SU-DHL-6 (cell line): ENCODE data around the gene MED20.

ENCODE experiments used
- H2AFZ ChIP-seq: fragments of 200-600 bp; sonication (generic); 2 replicates; pipeline ENCODE4 v1.6.1; 2014; ENCODE audit warnings: low read depth, mild to moderate bottlenecking, moderate library complexity, mixed read lengths, antibody characterized with exemption, low read length; ENCODE audit not compliant: severe bottlenecking
- H3F3A ChIP-seq: fragments of 200-600 bp; shearing (Covaris generic); 2 replicates; pipeline ENCODE4 v1.6.0; 2016; ENCODE audit warnings: antibody characterized with exemption, mild to moderate bottlenecking; ENCODE audit not compliant: insufficient read depth
- H3K27ac ChIP-seq: fragments of 200-600 bp; sonication (generic); 2 replicates; pipeline ENCODE4 v1.5.1; 2016; ENCODE audit warnings: low read depth, mild to moderate bottlenecking, low read length, moderate library complexity, mixed read lengths
- H3K27me3 ChIP-seq: fragments of 200-600 bp; sonication (generic), shearing (Covaris generic); 2 replicates; pipeline ENCODE4 v1.6.0; 2014; ENCODE audit warnings: mild to moderate bottlenecking, low read length
- H3K36me3 ChIP-seq: fragments of 200-600 bp; sonication (generic); 2 replicates; pipeline ENCODE4 v1.6.1; 2014; ENCODE audit warnings: mild to moderate bottlenecking, low read length, mixed read lengths
- H3K4me2 ChIP-seq: fragments of 300-600, 200-600 bp; shearing (Covaris generic), sonication (generic); 2 replicates; pipeline ENCODE4 v1.6.0; 2014; ENCODE audit warnings: low read length, low read depth, mild to moderate bottlenecking; ENCODE audit not compliant: poor library complexity, severe bottlenecking
- H3K4me3 ChIP-seq: fragments of 200-600 bp; sonication (generic); 2 replicates; pipeline ENCODE4 v1.5.1; 2014; ENCODE audit warnings: antibody characterized with exemption, low read length, mild to moderate bottlenecking, mixed read lengths; ENCODE audit not compliant: insufficient read depth, poor library complexity, severe bottlenecking
- H3K79me2 ChIP-seq: fragments of 200-600 bp; sonication (generic); 2 replicates; pipeline ENCODE4 v1.6.1; 2014; ENCODE audit warnings: mild to moderate bottlenecking, low read length, moderate library complexity; ENCODE audit not compliant: insufficient read depth
- H3K9ac ChIP-seq: fragments of 200-600 bp; sonication (generic); 2 replicates; pipeline ENCODE4 v1.7.0; 2014; ENCODE audit warnings: mild to moderate bottlenecking, low read length
- H3K9me2 ChIP-seq: fragments of 200-600 bp; sonication (generic); replicated peaks from 2 replicates; pipeline ENCODE4 v1.6.1; 2014; ENCODE audit warnings: low read length; ENCODE audit not compliant: insufficient read depth
- H3K9me3 ChIP-seq: fragments of 200-600 bp; sonication (generic); 2 replicates; pipeline ENCODE4 v1.6.1; 2014; ENCODE audit warnings: low read length, mixed read lengths; ENCODE audit not compliant: insufficient read depth
- H4K20me1 ChIP-seq: fragments of 200-600 bp; sonication (generic); 2 replicates; pipeline ENCODE4 v1.6.1; 2014; ENCODE audit warnings: low read depth, mild to moderate bottlenecking, antibody characterized with exemption, low read length, moderate library complexity, mixed read lengths
- CTCF ChIP-seq: fragments of 200-600 bp; sonication (generic); IDR thresholded peaks from one replicate; pipeline ENCODE4 v1.5.1; 2017; ENCODE audit warnings: antibody characterized with exemption, mild to moderate bottlenecking, low read length, moderate library complexity; ENCODE audit not compliant: insufficient read depth, poor library complexity, severe bottlenecking
- EZH2phosphoT487 ChIP-seq: fragments of 200-600 bp; sonication (generic), shearing (Covaris generic); conservative IDR thresholded peaks from 2 replicates; pipeline ENCODE4 v1.6.1; 2018; ENCODE audit warnings: mild to moderate bottlenecking, antibody characterized with exemption, low read length, moderate library complexity, mixed read lengths

MED20 gene

GRCh38 chr6:41942067-41942851, 21.3 kb upstream of the MED20 start:
- Histone ChIP-seq H3F3A (peaks cover 44% of the 10 kb centered on the region), H3K36me3 (no peaks in the 10 kb centered on the region), H3K9me2 (no peaks in the 10 kb centered on the region), H3K79me2 (peaks cover 42% of the 10 kb centered on the region), H3K4me2 (peak overlapping the region; percentile 68), H3K27me3 (no peaks in the 10 kb centered on the region), H3K27ac (peak overlapping the region; percentile 65), H3K4me3 (peak overlapping the region; percentile 83), H4K20me1 (no peaks in the 10 kb centered on the region; the same call in 1 of the 2 replicates), H2AFZ (peak overlapping the region; percentile 60), H3K9me3 (no peaks in the 10 kb centered on the region), H3K9ac (peak overlapping the region; percentile 91)
- TF ChIP-seq CTCF = no peak
- TF ChIP-seq EZH2phosphoT487 = no peak

GRCh38 chr6:41941280-41942066, 20.5 kb upstream of the MED20 start, which contains the start of gene CCND3:
CCND3 (minus strand) TSS chr6:41941808; CDS start chr6:41941649, 159 bp downstream.
- TF ChIP-seq EZH2phosphoT487 (no peak), CTCF (no peak)
- H4K20me1 ChIP-seq = no peaks in the 10 kb centered on the region; the same call in 1 of the 2 replicates
- peaks cover 49% of the 10 kb centered on the region for H3F3A ChIP-seq
- no peaks in the 10 kb centered on the region for H3K27me3 ChIP-seq
- no peaks in the 10 kb centered on the region for H3K9me3 ChIP-seq
- peak within 1 kb of the TSS; percentile 91 for H3K9ac ChIP-seq
- peak within 1 kb of the TSS; percentile 60 for H2AFZ ChIP-seq
- H3K36me3 ChIP-seq = no peaks in the 10 kb centered on the region
- peak within 1 kb of the TSS; percentile 83 for H3K4me3 ChIP-seq
- H3K79me2 ChIP-seq = peaks cover 48% of the 10 kb centered on the region
- peak within 1 kb of the TSS; percentile 68 for H3K4me2 ChIP-seq
- no peaks in the 10 kb centered on the region for H3K9me2 ChIP-seq
- H3K27ac ChIP-seq = peak within 1 kb of the TSS; percentile 83

GRCh38 chr6:41940759-41941279, 19.9 kb upstream of the MED20 start:
- H3K27me3 ChIP-seq = no peaks in the 10 kb centered on the region
- H3K4me2 ChIP-seq = peak overlapping the region; percentile 68
- H3K4me3 ChIP-seq = peak overlapping the region; percentile 83
- H3F3A ChIP-seq = peaks cover 53% of the 10 kb centered on the region
- H2AFZ ChIP-seq = no peak overlapping the region
- H3K9me3 ChIP-seq = no peaks in the 10 kb centered on the region
- peaks cover 48% of the 10 kb centered on the region for H3K79me2 ChIP-seq
- no peaks in the 10 kb centered on the region for H3K9me2 ChIP-seq
- TF ChIP-seq EZH2phosphoT487 (no peak), CTCF (no peak)
- 0 out of 2 replicates have a peak, but pooled peaks cover 2% of the 10 kb centered on the region for H3K36me3 ChIP-seq
- H4K20me1 ChIP-seq = no peaks in the 10 kb centered on the region; the same call in 1 of the 2 replicates
- peak overlapping the region; percentile 91 for H3K9ac ChIP-seq
- peak overlapping the region; percentile 83 for H3K27ac ChIP-seq
